ENCODE data around the gene OSGEPL1.
"Not testable (repeated sequence)": the region's sequence is repeated elsewhere in the genome, so short reads cannot be mapped to it uniquely, and the experiment has no call there.

Gene OSGEPL1

DNA sequence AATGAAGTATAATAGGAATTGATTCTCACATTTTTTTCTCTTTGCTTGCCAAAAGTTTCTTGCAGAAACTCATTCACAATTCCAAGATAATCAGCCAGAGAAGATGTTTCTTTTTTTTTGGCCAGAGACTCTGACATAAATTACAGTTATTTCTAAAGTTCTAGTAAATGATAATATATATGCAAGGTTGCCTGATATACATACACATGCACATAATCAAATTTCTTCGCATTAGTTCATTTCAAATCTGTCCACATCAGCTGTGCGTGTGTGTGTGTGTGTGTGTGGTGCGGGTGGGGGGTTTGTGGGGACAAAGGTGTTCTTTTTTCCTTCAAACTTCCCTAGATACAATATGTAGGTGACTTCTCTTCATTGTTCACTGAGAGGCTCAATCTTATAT lies 33.2 kb downstream of the OSGEPL1 start:
- no peak for DNase-seq

DNA sequence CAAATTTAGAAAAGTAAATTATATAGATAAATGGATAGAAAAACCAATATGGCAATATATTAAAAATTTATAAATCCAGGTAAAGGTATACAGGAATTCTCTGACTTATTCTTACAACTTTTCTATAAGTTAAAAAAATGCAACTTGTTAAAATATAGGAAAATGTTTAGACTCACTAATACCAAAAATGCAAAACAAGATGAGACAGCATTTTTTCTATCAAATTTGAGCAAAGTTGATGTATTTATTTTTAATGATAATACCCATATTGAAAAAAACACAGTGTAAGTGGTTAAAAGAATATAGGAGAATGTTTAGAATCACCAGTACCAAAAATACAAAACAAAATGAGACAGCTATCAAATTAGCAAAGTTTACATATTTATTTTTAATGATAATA lies 35.7 kb downstream of the OSGEPL1 start:
- DNase-seq: no peak

DNA sequence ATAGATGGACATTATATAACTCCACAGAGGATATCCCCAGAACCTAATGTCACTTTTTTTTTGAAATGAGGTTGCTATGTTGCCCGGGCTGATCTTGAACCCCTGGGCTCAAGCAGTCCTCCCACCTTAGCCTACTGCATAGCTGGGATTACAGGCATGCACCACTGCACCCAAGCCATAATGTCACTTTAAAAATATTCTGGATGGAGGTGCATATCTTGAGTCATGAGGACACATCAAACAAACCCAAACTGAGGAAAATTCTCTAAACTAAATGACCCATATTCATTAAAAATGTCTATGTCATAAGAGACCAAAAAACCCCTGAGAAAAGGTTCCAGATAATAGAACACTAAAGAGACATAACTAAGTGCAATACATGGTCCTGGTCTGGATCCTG lies 36.3 kb downstream of the OSGEPL1 start:
- DNase-seq: no peak

DNA sequence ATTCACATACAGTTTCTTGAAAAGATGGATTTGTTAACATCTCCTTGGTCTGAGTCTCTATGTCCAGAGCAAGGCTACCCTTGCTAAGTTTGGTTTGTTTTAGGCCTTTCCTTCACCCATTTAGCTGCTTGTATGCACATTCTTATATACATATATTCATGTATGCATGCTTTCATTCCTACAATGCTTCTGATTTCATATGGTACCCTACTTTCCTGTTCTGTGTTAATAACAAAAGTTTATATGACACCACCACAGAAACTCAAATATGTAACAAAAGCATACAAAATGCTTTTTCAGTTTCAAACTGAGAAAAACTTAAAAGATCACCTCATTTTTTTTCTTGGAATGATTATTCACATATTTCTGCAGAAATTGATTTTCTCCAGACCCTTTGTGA lies 39.4 kb downstream of the OSGEPL1 start:
- no peak for DNase-seq

DNA sequence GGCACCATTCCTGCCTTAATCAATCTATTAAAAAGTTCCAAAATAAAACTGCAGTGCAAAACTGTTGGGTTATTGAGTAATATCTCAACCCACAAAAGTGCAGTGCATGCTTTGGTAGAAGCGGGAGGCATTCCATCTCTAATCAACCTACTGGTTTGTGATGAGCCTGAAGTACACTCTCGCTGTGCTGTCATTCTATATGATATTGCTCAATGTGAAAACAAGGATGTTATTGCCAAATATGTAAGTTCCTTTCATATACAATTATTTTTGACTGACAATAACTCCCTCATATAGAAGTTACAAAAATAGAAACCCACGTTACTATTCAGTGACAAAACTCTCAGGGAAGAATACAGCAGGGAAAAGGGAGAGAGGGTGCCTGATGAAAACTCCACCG lies 43.0 kb downstream of the OSGEPL1 start:
- no peak for DNase-seq

DNA sequence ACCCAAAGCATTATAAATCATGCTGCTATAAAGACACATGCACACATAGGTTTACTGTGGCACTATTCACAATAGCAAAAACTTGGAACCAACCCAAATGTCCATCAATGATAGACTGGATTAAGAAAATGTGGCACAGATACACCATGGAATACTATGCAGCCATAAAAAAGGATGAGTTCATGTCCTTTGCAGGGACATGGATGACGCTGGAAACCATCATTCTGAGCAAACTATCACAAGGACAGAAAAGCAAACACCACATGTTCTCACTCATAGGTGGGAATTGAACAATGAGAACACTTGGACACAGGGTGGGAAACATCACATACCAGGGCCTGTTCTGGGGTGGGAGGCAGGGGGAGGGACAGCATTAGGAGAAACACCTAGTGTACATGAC lies 45.0 kb downstream of the OSGEPL1 start:
- DNase-seq: not testable (repeated sequence)

DNA sequence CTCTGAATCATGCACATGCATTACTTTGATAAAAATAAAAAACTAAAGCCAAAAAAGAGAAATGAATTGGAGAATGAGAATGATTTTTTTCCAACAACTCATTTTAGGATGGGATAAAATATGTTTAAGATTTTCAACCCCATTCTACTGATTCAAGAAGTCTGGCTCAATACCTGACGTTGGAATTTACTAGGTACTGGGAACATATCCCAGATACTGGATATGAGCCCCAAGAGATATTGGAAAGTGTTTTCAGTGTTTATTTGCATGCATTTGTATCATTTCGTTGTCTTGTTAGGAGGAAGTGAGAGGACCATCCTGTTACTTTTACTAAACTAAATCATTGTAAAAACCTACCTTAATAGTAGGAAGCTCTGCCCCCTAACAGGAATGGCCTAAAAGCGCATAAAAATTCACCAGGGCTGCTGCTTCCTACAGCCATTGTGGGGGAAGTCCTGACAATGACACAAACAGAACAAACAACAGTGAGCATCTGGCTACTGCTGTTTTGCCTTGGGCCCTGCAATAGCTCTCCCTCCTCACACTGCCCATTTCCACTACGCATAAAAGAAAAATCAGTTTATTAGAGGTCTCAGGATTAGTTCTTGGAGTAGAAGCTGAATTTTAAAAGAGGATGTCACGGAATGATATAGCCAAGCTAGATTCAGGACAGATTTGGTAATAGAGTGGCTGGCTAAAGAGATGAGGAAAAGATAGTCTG lies 52.9 kb downstream of the OSGEPL1 start:
- no peak for DNase-seq

DNA sequence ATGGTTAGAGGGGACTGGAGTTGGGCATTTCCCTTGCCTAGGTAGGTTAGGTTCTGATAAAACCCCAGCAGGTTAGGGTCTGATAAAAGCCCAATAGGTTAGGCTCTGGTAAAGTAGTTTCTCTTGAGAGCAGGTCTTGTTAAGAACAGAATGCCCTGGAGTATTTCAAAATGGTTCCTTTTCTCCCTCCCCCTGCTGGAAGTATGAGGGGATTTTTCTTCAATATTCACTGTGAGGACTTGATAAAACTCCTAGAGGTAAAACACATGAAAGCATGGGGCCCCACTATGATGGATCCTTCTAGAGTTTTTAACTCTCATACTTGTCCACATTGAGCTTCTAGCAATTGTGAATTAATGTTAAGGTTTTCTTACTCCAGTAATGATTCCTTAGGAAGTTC lies 60.5 kb downstream of the OSGEPL1 start:
- DNase-seq: no peak

DNA sequence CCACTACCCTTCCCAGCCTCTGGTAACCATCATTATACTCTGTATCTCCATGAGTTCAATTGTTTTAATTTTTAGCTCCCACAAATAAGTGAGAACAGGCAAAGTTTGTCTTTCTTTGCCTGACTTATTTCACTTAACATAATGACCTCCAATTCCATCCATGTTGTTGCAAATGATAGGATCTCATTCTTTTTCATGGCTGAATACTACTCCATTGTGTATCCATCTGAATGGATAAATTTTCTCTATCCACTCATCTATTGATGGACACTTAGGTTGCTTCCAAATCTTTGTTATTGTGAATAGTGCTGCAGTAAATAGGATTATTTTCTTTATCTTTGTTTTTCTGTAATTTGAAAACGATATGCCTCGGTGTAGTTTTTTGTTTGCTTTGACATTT lies 61.9 kb downstream of the OSGEPL1 start:
- no peak for DNase-seq

DNA sequence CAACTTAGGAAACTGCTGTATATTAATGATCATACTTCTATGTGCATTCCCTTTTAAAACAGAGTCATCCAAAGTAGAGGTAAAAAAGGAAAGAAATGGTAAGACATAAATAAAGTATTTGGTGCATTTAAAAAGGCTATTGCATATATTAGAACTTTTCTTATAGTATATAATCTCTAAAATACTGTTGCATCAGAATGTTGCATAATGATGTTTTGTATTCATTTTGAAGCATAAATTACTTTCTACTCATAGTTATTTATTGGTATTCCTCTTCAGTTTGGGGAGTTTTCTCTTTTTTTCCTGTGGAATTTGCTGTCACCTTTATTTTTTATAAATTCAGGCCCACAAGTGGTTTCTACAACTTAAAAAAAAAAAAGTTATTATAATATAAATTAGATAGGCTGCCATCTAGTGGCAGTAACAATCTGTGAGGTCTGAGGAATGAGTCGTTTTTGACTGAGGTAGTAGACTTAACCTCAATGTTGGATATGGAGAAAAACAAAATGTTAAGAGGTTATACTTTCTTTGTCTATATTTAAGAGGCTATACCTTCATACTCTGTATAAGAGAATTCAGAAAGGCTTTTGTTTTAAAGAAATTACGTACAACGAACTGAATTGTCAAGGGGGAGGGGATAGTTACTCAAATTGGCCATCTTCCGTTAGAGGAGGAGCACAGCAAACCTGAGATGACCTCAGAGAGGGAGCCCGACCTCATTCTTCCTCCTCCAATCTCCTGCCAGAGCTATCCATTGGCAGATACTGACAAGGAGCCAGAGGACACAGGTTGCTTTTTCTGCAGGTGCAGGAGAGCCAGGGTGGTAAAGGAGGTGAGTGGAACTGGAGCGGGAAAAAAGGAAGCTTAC lies 64.3 kb downstream of the OSGEPL1 start:
- peak; percentile 42 for DNase-seq
